Transverse colon (tissue), 4 donors: ENCODE data around the gene TXNIP. TPM values are rescaled to one million over a fixed set of nuclear protein-coding genes. Genes with fewer than 3 reads are reported as not detected.
A peak's percentile ranks its signal among the peaks of the same experiment; 100 is the strongest.

ENCODE experiments used
- DNase-seq: peaks from one replicate; pipeline ENCODE4 v3.0.0-alpha.2; 2019
- H3K27ac ChIP-seq, 4 donors: fragments of 200-600 bp; sonication (generic); 2 replicates each; pipeline ENCODE4 v1.5.1; 2016 to 2018; ENCODE audit warnings: inconsistent platforms in 4 of 4
- H3K27me3 ChIP-seq: fragments of 200-600 bp; sonication (generic); 2 replicates; pipeline ENCODE4 v1.5.1; 2017; ENCODE audit warnings: inconsistent platforms
- H3K36me3 ChIP-seq, 4 donors: fragments of 200-600 bp; sonication (generic); 2 replicates each; pipeline ENCODE4 v1.5.1; 2017 to 2019; ENCODE audit warnings: inconsistent platforms in 4 of 4
- H3K4me1 ChIP-seq, 4 donors: fragments of 200-600 bp; sonication (generic); 2 replicates each; pipeline ENCODE4 v1.5.1; 2017 to 2020; ENCODE audit warnings: inconsistent platforms in 4 of 4
- H3K4me3 ChIP-seq, 4 donors: fragments of 200-600 bp; sonication (generic); 1 replicate in 1 of 4; 2 replicates in 3 of 4; pipeline versions ENCODE4 v1.5.1 to v1.6.1; 2017 to 2019; ENCODE audit warnings: inconsistent platforms in 4 of 4
- H3K9me3 ChIP-seq, 2 donors: fragments of 200-600 bp; sonication (generic); 2 replicates each; pipeline ENCODE4 v1.5.1; 2017 to 2019; ENCODE audit warnings: inconsistent platforms in 2 of 2
- CTCF ChIP-seq, 5 experiments: fragments of 200-600 bp in 3 of 5; fragments of 450-650 bp in 2 of 5; sonication (generic) in 3 of 5; IDR thresholded peaks; 1 replicate in 2 of 5; 2 replicates in 3 of 5; pipeline ENCODE4 v1.5.1; 2016 to 2017; ENCODE audit warnings: antibody characterized with exemption in 5 of 5, inconsistent platforms in 3 of 5, mild to moderate bottlenecking in 2 of 5, moderate library complexity in 1 of 5
- EP300 ChIP-seq: sonication (generic); formaldehyde crosslinking; IDR thresholded peaks from one replicate; pipeline ENCODE4 v1.6.1; 2017; ENCODE audit warnings: antibody characterized with exemption, low read depth
- POLR2A ChIP-seq: fragments of 450-650 bp; IDR thresholded peaks from one replicate; pipeline ENCODE4 v1.6.1; 2016; ENCODE audit warnings: antibody characterized with exemption, mild to moderate bottlenecking, moderate library complexity
- POLR2AphosphoS5 ChIP-seq, 3 donors: sonication (generic); formaldehyde crosslinking; IDR thresholded peaks; one replicate each; pipeline ENCODE4 v1.6.1; 2016; ENCODE audit warnings: antibody characterized with exemption in 3 of 3
- WGBS, 2 donors: methylation state at CpG; one replicate each; pipeline ENCODE4 v1.1.5; 2018; ENCODE audit warnings: low coverage in 1 of 2; 5-methylcytosine and 5-hydroxymethylcytosine counted together
- in situ Hi-C, 4 donors: fragments of 200-750 bp; cut with MboI; loops; one replicate each; pipeline versions ENCODE4 v1.15.0 to v1.15.1; 2017; ENCODE audit warnings: low sequenced_read_pairs in 3 of 4, low pct_ligation_motif_present in 1 of 4, low pct_unique_long_range_greater_than_20kb in 1 of 4
- intact Hi-C: fragments of 100-400 bp; cut with DNase I; formaldehyde crosslinking; loops from one replicate; pipeline ENCODE4 v1.15.1; 2023; ENCODE audit warnings: low total_unique reads
- total RNA-seq, 4 donors: library from RNA; depleted of rRNA; stranded (reverse); fragments of >200 nt; gene quantifications; one replicate each; pipeline ENCODE4 v1.1.0, GENCODE V29; 2016

The TXNIP gene
- total RNA-seq, result 1,000 to 10,000 TPM in 2 of 4 donors, 100 to 1,000 TPM in 2; 296 to 2,602 (median 982) TPM

- TF ChIP-seq POLR2A (peak; percentile 100), EP300 (peak; percentile 74), POLR2AphosphoS5 (IDR thresholded peaks at IDR 0.05) (peak; percentile 96 to 100 (median 100)), CTCF (IDR thresholded peaks at IDR 0.05) (no peak)
- Histone ChIP-seq H3K36me3 (peaks cover 7 to 40% (median 20%) of the 10 kb centered on the region in 4 donors), H3K4me3 (peak within 1 kb of the TSS; percentile 34 to 92 (median 74)), H3K27ac (peak within 1 kb of the TSS; percentile 96 to 99 (median 98)), H3K4me1 (peaks cover 9 to 61% (median 54%) of the 10 kb centered on the region in 4 donors), H3K9me3 (no peaks in the 10 kb centered on the region), H3K27me3 (no peaks in the 10 kb centered on the region)
- 0 to 1% methylated on average over 8 to 30 of the region's 30 CpGs for WGBS, 2 donors
- DNase-seq, result peak; percentile 99
- in situ Hi-C loops (no loop called here), intact Hi-C loops (no loop called here)
Observed at GRCh38 chr1:145996433-145997015, at the start of gene TXNIP. TSS of gene TXNIP (minus strand) at chr1:145996579. CDS start at chr1:145996266, 313 bp downstream.

GRCh38 chr1:146039844-146040194, 43.4 kb upstream of the TXNIP start:
- peak overlapping the region; percentile 91 to 97 (median 96) for H3K27ac ChIP-seq
- intact Hi-C loops (no loop called here), in situ Hi-C loops (no loop called here)
- no peaks in the 10 kb centered on the region for H3K36me3 ChIP-seq
- no peaks in the 10 kb centered on the region for H3K9me3 ChIP-seq
- DNase-seq, result no peak
- TF ChIP-seq POLR2AphosphoS5 (IDR thresholded peaks at IDR 0.05) (no peak), POLR2A (no peak)
- WGBS, 2 donors, result 65 to 83% methylated on average over 8 to 9 of the region's 9 CpGs
- peaks cover 0 to 36% (median 19%) of the 10 kb centered on the region in 4 donors for H3K4me1 ChIP-seq
- H3K27me3 ChIP-seq, result no peaks in the 10 kb centered on the region
- H3K4me3 ChIP-seq, result peak overlapping the region in 3 of 4 donors; percentile 44 to 68 (median 58)

- in situ Hi-C loops, result no loop called here
- WGBS, 2 donors, result 1 to 2% methylated on average over 11 to 18 of the region's 21 CpGs
- H3K36me3 ChIP-seq, result no peaks in the 10 kb centered on the region
- intact Hi-C loops, result no loop called here
- H3K4me3 ChIP-seq, result peak overlapping the region; percentile 44 to 68 (median 54)
- peak; percentile 84 for DNase-seq
- TF ChIP-seq POLR2A, result peak; percentile 48
- no peak for TF ChIP-seq EP300
- TF ChIP-seq POLR2AphosphoS5 (IDR thresholded peaks at IDR 0.05), result peak in 1 of 3 donors; percentile 33
- peaks cover 0 to 39% (median 19%) of the 10 kb centered on the region in 4 donors for H3K4me1 ChIP-seq
- no peaks in the 10 kb centered on the region for H3K9me3 ChIP-seq
- no peaks in the 10 kb centered on the region for H3K27me3 ChIP-seq
- H3K27ac ChIP-seq, result peak overlapping the region; percentile 91 to 97 (median 96)
Observed at GRCh38 chr1:146036965-146037646, 40.7 kb upstream of the TXNIP start.

- no peak for TF ChIP-seq EP300
- no peak for TF ChIP-seq CTCF (IDR thresholded peaks at IDR 0.05)
- no peaks in the 10 kb centered on the region for H3K27me3 ChIP-seq
- 2 to 5% methylated on average over 7 to 10 of the region's 10 CpGs for WGBS, 2 donors
- no peaks in the 10 kb centered on the region for H3K36me3 ChIP-seq
- intact Hi-C loops, result no loop called here
- H3K27ac ChIP-seq, result peak overlapping the region; percentile 91 to 97 (median 96)
- no peak for DNase-seq
- in situ Hi-C loops, result no loop called here
- peaks cover 0 to 39% (median 19%) of the 10 kb centered on the region in 4 donors for H3K4me1 ChIP-seq
- H3K9me3 ChIP-seq, result no peaks in the 10 kb centered on the region
- peak overlapping the region in 2 of 4 donors; percentile 24 to 68 for H3K4me3 ChIP-seq
Observed at GRCh38 chr1:146036241-146036964, 40.0 kb upstream of the TXNIP start.

GRCh38 chr1:146035048-146035423, 38.7 kb upstream of the TXNIP start:
- H3K4me1 ChIP-seq, result peaks cover 0 to 39% (median 19%) of the 10 kb centered on the region in 4 donors
- peak overlapping the region; percentile 52 to 96 (median 77) for H3K27ac ChIP-seq
- in situ Hi-C loops, result no loop called here
- H3K36me3 ChIP-seq, result no peaks in the 10 kb centered on the region
- TF ChIP-seq CTCF (IDR thresholded peaks at IDR 0.05) (no peak), POLR2A (no peak), POLR2AphosphoS5 (IDR thresholded peaks at IDR 0.05) (no peak), EP300 (no peak)
- no peak for DNase-seq
- peak overlapping the region in 2 of 4 donors; percentile 2 to 18 for H3K4me3 ChIP-seq
- no peaks in the 10 kb centered on the region for H3K27me3 ChIP-seq
- no peaks in the 10 kb centered on the region for H3K9me3 ChIP-seq
- WGBS, 2 donors, result 15 to 17% methylated on average over 6 of the region's 6 CpGs
- intact Hi-C loops, result no loop called here
